ENCODE measurements around the gene DTNB. TPM values are rescaled to one million over a fixed set of nuclear protein-coding genes. Genes with fewer than 3 reads are reported as not detected.

DTNB gene
- total RNA-seq, 1 donor from 2014 or later, result 17.9 TPM

DNA sequence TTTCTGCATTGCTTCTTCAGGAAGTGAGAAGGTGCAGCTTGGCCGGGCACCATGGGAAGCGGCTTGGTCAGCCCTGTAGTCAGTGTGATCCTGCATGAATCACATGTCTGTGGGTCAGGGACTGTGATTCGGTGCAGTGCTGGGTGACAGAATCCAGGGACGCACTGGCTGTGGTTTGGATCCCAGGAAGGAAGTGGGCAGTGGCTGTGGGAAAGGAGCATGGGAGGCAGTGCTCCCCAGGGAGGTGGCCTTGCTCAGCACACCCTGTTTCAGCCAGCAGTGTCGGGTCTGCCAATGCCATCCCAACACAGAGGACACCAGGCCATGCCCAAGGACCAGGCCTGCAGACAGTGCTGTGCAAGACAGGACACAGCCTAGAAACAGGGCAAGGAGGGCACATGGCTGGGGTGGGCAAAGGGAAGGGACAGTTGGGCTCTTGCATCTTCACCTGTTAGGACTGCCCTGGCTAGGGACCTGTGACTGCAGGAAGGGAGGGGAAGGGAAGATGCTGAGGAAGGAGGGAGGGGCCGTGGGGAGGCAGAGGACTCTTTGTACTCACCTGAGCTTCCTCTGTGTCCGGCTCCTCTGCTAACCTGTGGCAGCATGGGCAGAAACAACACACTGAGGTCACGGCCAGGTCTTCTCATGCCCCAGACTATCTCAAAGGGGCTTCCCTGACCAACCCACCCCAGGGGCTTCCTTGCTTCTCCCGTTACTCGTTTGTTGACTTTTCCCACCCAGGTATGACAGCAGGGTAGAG lies 294.5 kb downstream of the DTNB start:
- Histone ChIP-seq H3K4me1 (peaks cover 21% of the 10 kb centered on the region), H3K27me3 (no peaks in the 10 kb centered on the region), H3K9me3 (no peaks in the 10 kb centered on the region), H3K4me3 (no peak overlapping the region), H3K36me3 (no peaks in the 10 kb centered on the region), H3K27ac (no peak overlapping the region)
- TF ChIP-seq CTCF (IDR thresholded peaks at IDR 0.05) (no peak), POLR2AphosphoS5 (IDR thresholded peaks at IDR 0.05; ENCODE audit: insufficient read depth in 1 of 2, low read depth in 1 of 2) (no peak), POLR2A (IDR thresholded peaks at IDR 0.05) (no peak)
- DNase-seq (ENCODE audit: extremely low spot score in 2 of 2), result peak; percentile 64 to 80
- intact Hi-C loops (cut with DNase I), result no loop called here

DNA sequence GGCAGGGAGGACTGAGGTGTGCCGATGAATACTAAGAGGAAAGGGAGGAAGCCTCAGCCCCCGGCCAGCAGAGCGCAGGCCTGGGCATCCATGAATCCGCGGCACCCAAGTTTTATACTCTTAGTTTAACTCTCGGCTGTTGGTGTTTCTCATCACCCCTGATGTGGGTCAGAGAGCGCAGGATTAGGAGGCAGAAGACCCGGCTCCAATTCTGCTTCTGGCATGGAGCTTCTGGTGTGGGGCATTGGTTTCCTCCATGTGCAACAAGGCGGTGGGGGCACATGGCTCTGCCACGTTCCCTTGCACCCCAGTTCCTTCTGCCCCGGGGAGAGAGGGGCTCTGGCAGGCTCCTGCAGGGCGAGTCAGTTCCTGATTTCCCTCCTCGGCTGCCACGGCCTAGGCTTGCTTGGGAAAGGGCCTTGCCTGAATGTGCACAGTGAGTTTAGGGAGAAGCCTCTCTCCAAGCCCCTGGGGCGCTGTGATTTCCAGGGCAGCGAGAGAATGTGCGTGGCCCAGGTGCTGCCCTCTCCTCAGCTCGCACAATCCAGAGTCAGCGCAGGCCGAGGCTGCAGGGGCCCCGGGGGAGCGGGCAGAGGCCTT lies 295.5 kb downstream of the DTNB start:
- Histone ChIP-seq H3K4me3 (no peak overlapping the region), H3K9me3 (no peaks in the 10 kb centered on the region), H3K27me3 (no peaks in the 10 kb centered on the region), H3K36me3 (no peaks in the 10 kb centered on the region), H3K4me1 (peaks cover 21% of the 10 kb centered on the region), H3K27ac (no peak overlapping the region)
- TF ChIP-seq POLR2AphosphoS5 (IDR thresholded peaks at IDR 0.05; ENCODE audit: insufficient read depth in 1 of 2, low read depth in 1 of 2), result no peak
- no peak for TF ChIP-seq CTCF (IDR thresholded peaks at IDR 0.05)
- DNase-seq (ENCODE audit: extremely low spot score in 2 of 2), result peak in 1 of 2 donors; percentile 85
- intact Hi-C loops (cut with DNase I), result no loop called here

DNA sequence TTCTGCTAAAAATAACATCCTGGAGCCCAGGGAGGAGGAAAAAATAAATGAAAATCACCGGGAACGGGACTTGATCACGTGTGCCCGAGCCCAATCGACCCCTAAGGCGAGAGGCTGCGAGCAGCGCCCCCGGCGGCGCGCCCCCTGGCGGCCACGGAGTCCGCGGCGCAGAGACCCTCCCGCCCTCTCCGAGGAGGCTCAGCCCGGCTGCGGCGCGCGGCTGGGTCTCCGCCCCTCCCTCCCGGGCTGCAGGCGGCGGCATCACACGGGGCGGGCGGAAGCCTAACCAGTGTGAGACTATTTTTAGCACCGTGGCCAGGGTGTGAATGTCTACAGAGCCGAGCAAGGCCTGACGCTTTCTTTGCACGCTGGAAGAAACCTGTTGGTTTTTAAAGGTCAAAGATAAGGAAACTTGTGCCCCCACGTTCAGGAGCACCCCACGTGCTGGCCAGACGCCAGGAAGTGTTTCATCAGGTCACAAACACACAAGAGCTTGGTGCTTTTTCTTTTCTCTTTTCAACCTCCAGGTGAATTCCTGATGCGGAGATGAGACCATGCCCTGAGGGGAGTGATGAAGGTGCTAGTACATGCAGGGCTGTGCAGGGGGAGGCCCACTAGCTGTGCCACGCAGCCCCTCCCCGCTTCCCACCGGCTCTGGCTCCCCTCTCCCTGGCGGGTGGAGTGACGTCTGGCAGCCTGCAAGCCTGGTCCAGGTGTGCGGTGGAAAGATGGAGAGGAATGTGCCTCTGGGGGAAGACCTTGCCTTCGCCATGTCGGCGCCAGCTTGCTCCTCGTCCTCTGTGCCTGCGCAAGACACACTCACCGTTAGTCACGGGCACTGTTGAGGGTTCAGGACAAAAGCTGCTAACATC lies 296.4 kb downstream of the DTNB start:
- Histone ChIP-seq H3K27ac (peak overlapping the region; percentile 10), H3K27me3 (no peaks in the 10 kb centered on the region), H3K36me3 (no peaks in the 10 kb centered on the region), H3K9me3 (no peaks in the 10 kb centered on the region), H3K4me3 (peak overlapping the region; percentile 17 to 25), H3K4me1 (peaks cover 21% of the 10 kb centered on the region)
- intact Hi-C loops (cut with DNase I), result no loop called here
- DNase-seq (ENCODE audit: extremely low spot score in 2 of 2), result peak; percentile 85 to 86
- TF ChIP-seq POLR2A (IDR thresholded peaks at IDR 0.05) (no peak), POLR2AphosphoS5 (IDR thresholded peaks at IDR 0.05; ENCODE audit: insufficient read depth in 1 of 2, low read depth in 1 of 2) (peak in 1 of 2 donors; percentile 52), CTCF (IDR thresholded peaks at IDR 0.05) (peak; percentile 48 to 88 (median 84))

GRCh38 chr2:25375989-25376545 lies 297.3 kb downstream of the DTNB start:
- intact Hi-C loops (cut with DNase I), result no loop called here
- Histone ChIP-seq H3K4me3 (peak overlapping the region; percentile 17 to 25), H3K27me3 (no peaks in the 10 kb centered on the region), H3K9me3 (no peaks in the 10 kb centered on the region), H3K36me3 (no peaks in the 10 kb centered on the region), H3K27ac (peak overlapping the region; percentile 10), H3K4me1 (peaks cover 21% of the 10 kb centered on the region)
- TF ChIP-seq POLR2AphosphoS5 (IDR thresholded peaks at IDR 0.05; ENCODE audit: insufficient read depth in 1 of 2, low read depth in 1 of 2) (no peak), POLR2A (IDR thresholded peaks at IDR 0.05) (no peak), CTCF (IDR thresholded peaks at IDR 0.05) (no peak)
- peak; percentile 84 to 89 for DNase-seq (ENCODE audit: extremely low spot score in 2 of 2)

All from vagina (tissue), 2 donors.